CD4-positive, alpha-beta T cell (primary cell): ENCODE measurements around the gene GALNT1. TPM values are rescaled to one million over a fixed set of nuclear protein-coding genes. Genes with fewer than 3 reads are reported as not detected.

Source experiments
- ATAC-seq: fragments of 200-7000 bp; cut with Tn5 transposase; one replicate; pipeline ENCODE4 v1.10.0; 2022; ENCODE audit warnings: mild to moderate bottlenecking; ENCODE audit not compliant: poor library complexity
- CTCF ChIA-PET: fragments of 350-600 bp; sonication (Branson Sonifier 250); formaldehyde crosslinking; loops from one replicate; lab custom pipeline; 2021; ENCODE audit warnings: antibody characterized with exemption, inconsistent platforms; lab: Charles Lee
- POLR2A ChIA-PET: fragments of 350-600 bp; sonication (Branson Sonifier 250); formaldehyde crosslinking; loops from one replicate; lab custom pipeline; 2021; ENCODE audit warnings: antibody characterized with exemption, inconsistent platforms; lab: Charles Lee
- DNase-seq, 14 experiments: peaks; one replicate each; pipeline ENCODE4 v3.0.0-alpha.2; 2013 to 2020; ENCODE audit warnings: mixed read lengths in 2 of 14
- H3K27ac ChIP-seq, 2 donors: one replicate each; pipeline versions ENCODE4 v1.5.1 to v1.7.0; 2013; ENCODE audit warnings: low read length in 2 of 2, low read depth in 1 of 2, mild to moderate bottlenecking in 1 of 2
- H3K27me3 ChIP-seq, 2 experiments: 1 replicate in 1 of 2; 2 replicates in 1 of 2; pipeline versions ENCODE4 v1.6.1 to v1.7.0; 2013; ENCODE audit warnings: low read length in 2 of 2, control low read depth in 1 of 2, mild to moderate bottlenecking in 1 of 2, moderate library complexity in 1 of 2; ENCODE audit not compliant: insufficient read depth in 2 of 2, control insufficient read depth in 1 of 2
- H3K36me3 ChIP-seq: one replicate; pipeline ENCODE4 v1.6.1; 2013; ENCODE audit warnings: low read length, control low read depth; ENCODE audit not compliant: insufficient read depth
- H3K4me1 ChIP-seq: one replicate; pipeline ENCODE4 v1.6.1; 2013; ENCODE audit warnings: low read length, control low read depth; ENCODE audit not compliant: insufficient read depth
- H3K4me3 ChIP-seq: one replicate; pipeline ENCODE4 v1.5.1; 2013; ENCODE audit warnings: mild to moderate bottlenecking, low read length, moderate library complexity
- H3K9me3 ChIP-seq, 2 experiments: 1 replicate in 1 of 2; 2 replicates in 1 of 2; pipeline versions ENCODE4 v1.6.1 to v1.7.0; 2013; ENCODE audit warnings: low read length in 2 of 2, mild to moderate bottlenecking in 2 of 2, control low read depth in 1 of 2, moderate library complexity in 1 of 2; ENCODE audit not compliant: control insufficient read depth in 1 of 2, insufficient read depth in 1 of 2
- H3K27ac Mint-ChIP-seq: one replicate; pipeline ENCODE4 v1.8.0; 2020; ENCODE audit warnings: mixed read lengths
- H3K27me3 Mint-ChIP-seq: one replicate; pipeline ENCODE4 v1.8.0; 2021; ENCODE audit warnings: mixed read lengths
- H3K36me3 Mint-ChIP-seq: one replicate; pipeline ENCODE4 v1.8.0; 2021; ENCODE audit warnings: low read depth, mixed read lengths
- H3K4me1 Mint-ChIP-seq: one replicate; pipeline ENCODE4 v1.8.0; 2021; ENCODE audit warnings: low read depth, mixed read lengths
- H3K4me3 Mint-ChIP-seq: one replicate; pipeline ENCODE4 v1.8.0; 2020; ENCODE audit warnings: mild to moderate bottlenecking, mixed read lengths
- H3K9me3 Mint-ChIP-seq: one replicate; pipeline ENCODE4 v1.8.0; 2020; ENCODE audit warnings: mixed read lengths
- intact Hi-C, 2 experiments: fragments of 100-400 bp; cut with DNase I in 1 of 2; cut with micrococcal nuclease in 1 of 2; formaldehyde crosslinking; loops; one replicate each; pipeline versions ENCODE4 v1.15.1 to v1.9.0; 2023 to 2025; cut with DNase I, micrococcal nuclease
- total RNA-seq, 174 experiments: library from RNA in 2 of 174; stranded (reverse) in 2 of 174; gene quantifications; one replicate each; pipeline ENCODE4 v1.2.3 and lab custom pipeline; 2021 to 2026
- TF ChIP-seq, protein P1 (sequence below): fragments of 200-600 bp; IDR thresholded peaks from one replicate; pipeline ENCODE4 v1.8.0; 2022; ENCODE audit warnings: antibody characterized with exemption, mild to moderate bottlenecking

Gene GALNT1
- total RNA-seq, 2 experiments from 2014 or later, result 16.1 to 17.9 TPM

GRCh38 chr18:35637227-35637626 is 55.7 kb downstream of the GALNT1 start:
- Mint-ChIP-seq H3K27ac (no peak overlapping the region), H3K4me3 (no peak overlapping the region), H3K27me3 (no peaks in the 10 kb centered on the region), H3K9me3 (peaks cover 11% of the 10 kb centered on the region), H3K36me3 (peaks cover 34% of the 10 kb centered on the region), H3K4me1 (no peaks in the 10 kb centered on the region)
- no peaks in the 10 kb centered on the region for H3K9me3 ChIP-seq
- H3K27ac ChIP-seq, result no peak overlapping the region
- no peaks in the 10 kb centered on the region for H3K4me1 ChIP-seq
- no peak for ATAC-seq
- POLR2A ChIA-PET, result no interaction called here
- intact Hi-C loops, result no loop called here
- CTCF ChIA-PET, result no interaction called here
- DNase-seq, result no peak
- no peak overlapping the region for H3K4me3 ChIP-seq
- no peaks in the 10 kb centered on the region for H3K36me3 ChIP-seq
- no peaks in the 10 kb centered on the region for H3K27me3 ChIP-seq
- TF ChIP-seq, protein P1, sequence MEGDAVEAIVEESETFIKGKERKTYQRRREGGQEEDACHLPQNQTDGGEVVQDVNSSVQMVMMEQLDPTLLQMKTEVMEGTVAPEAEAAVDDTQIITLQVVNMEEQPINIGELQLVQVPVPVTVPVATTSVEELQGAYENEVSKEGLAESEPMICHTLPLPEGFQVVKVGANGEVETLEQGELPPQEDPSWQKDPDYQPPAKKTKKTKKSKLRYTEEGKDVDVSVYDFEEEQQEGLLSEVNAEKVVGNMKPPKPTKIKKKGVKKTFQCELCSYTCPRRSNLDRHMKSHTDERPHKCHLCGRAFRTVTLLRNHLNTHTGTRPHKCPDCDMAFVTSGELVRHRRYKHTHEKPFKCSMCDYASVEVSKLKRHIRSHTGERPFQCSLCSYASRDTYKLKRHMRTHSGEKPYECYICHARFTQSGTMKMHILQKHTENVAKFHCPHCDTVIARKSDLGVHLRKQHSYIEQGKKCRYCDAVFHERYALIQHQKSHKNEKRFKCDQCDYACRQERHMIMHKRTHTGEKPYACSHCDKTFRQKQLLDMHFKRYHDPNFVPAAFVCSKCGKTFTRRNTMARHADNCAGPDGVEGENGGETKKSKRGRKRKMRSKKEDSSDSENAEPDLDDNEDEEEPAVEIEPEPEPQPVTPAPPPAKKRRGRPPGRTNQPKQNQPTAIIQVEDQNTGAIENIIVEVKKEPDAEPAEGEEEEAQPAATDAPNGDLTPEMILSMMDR, result no peak

- H3K36me3 Mint-ChIP-seq, result peaks cover 39% of the 10 kb centered on the region
- Histone ChIP-seq H3K4me1 (no peaks in the 10 kb centered on the region), H3K36me3 (no peaks in the 10 kb centered on the region), H3K9me3 (peaks cover 0 to 5% of the 10 kb centered on the region in 2 experiments), H3K27ac (no peak overlapping the region), H3K4me3 (no peak overlapping the region), H3K27me3 (no peaks in the 10 kb centered on the region)
- no peak for ATAC-seq
- H3K27ac Mint-ChIP-seq, result no peak overlapping the region
- POLR2A ChIA-PET, result no interaction called here
- H3K27me3 Mint-ChIP-seq, result no peaks in the 10 kb centered on the region
- no peaks in the 10 kb centered on the region for H3K4me1 Mint-ChIP-seq
- TF ChIP-seq, protein P1, result no peak
- DNase-seq, result no peak
- intact Hi-C loops, result no loop called here
- CTCF ChIA-PET, result no interaction called here
- H3K9me3 Mint-ChIP-seq, result peaks cover 11% of the 10 kb centered on the region
- no peak overlapping the region for H3K4me3 Mint-ChIP-seq
These were observed 57.8 kb downstream of the GALNT1 start for GRCh38 chr18:35639296-35639695.

DNA sequence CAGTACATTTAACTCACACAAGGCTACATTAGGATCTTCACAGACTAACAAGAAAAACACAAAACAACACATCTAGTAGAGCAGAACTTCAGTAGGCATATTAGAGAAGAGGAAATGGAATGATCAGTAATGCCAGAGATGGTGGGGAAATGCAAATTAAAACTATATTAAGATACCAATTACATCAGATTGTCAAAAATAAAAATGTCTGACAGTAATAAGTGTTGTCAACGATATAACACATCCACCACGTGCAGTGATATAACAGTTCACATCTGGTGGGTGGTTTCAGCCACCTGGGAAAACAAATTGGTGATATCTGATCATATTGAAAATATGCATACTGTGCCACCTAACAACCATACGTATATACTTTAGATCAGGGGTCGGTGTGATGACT is 59.9 kb downstream of the GALNT1 start:
- no peak for ATAC-seq

More for the DNA sequence above, 59.9 kb downstream of the GALNT1 start:
- Histone ChIP-seq H3K4me1 (no peaks in the 10 kb centered on the region), H3K36me3 (no peaks in the 10 kb centered on the region), H3K4me3 (no peak overlapping the region), H3K27me3 (no peaks in the 10 kb centered on the region), H3K9me3 (peaks cover 0 to 8% of the 10 kb centered on the region in 2 experiments), H3K27ac (no peak overlapping the region)
- Mint-ChIP-seq H3K27me3 (no peaks in the 10 kb centered on the region), H3K4me1 (no peaks in the 10 kb centered on the region), H3K36me3 (peaks cover 33% of the 10 kb centered on the region), H3K27ac (no peak overlapping the region), H3K4me3 (no peak overlapping the region), H3K9me3 (peaks cover 11% of the 10 kb centered on the region)
- DNase-seq, result no peak
- POLR2A ChIA-PET, result no interaction called here
- TF ChIP-seq, protein P1, result no peak
- intact Hi-C loops, result no loop called here
- CTCF ChIA-PET, result no interaction called here
